Left ventricle myocardium inferior (tissue), 1 donor: ENCODE results near the gene ADAMTSL1. TPM values are rescaled to one million over a fixed set of nuclear protein-coding genes. Genes with fewer than 3 reads are reported as not detected.
A peak's percentile ranks its signal among the peaks of the same experiment; 100 is the strongest.

Experiments used
- DNase-seq: peaks from one replicate; pipeline ENCODE4 v3.0.0-alpha.2; 2020
- H3K27ac ChIP-seq: fragments of 200-600 bp; replicated peaks from 2 replicates; pipeline ENCODE4 v1.8.0; 2021
- H3K27me3 ChIP-seq: fragments of 200-600 bp; 2 replicates; pipeline ENCODE4 v1.8.0; 2021; ENCODE audit warnings: low read depth
- H3K36me3 ChIP-seq: fragments of 200-600 bp; 2 replicates; pipeline ENCODE4 v1.8.0; 2021
- H3K4me1 ChIP-seq: fragments of 200-600 bp; 2 replicates; pipeline ENCODE4 v1.8.0; 2021
- H3K4me3 ChIP-seq: fragments of 200-600 bp; 2 replicates; pipeline ENCODE4 v1.8.0; 2021; ENCODE audit warnings: mild to moderate bottlenecking, moderate library complexity
- H3K9me3 ChIP-seq: fragments of 200-600 bp; replicated peaks from 2 replicates; pipeline ENCODE4 v1.8.0; 2021
- CTCF ChIP-seq: fragments of 200-600 bp; IDR thresholded peaks from 2 replicates; pipeline ENCODE4 v1.8.0; 2021; ENCODE audit warnings: antibody characterized with exemption, mild to moderate bottlenecking, borderline replicate concordance
- intact Hi-C: fragments of 100-400 bp; cut with micrococcal nuclease; formaldehyde crosslinking; loops from one replicate; pipeline ENCODE4 v1.11.0; 2022
- total RNA-seq: library from RNA; stranded (reverse); fragmentation: NEBNext Ultra II Directional; extraction: Animal tissue kit (Norgen Biotek cat#: 25700); gene quantifications from one replicate; pipeline ENCODE4 v1.2.1, GENCODE V29; 2021
- donor health status: DM: no; HTN: yes; CAD: no; lungs with severe emphysema.

Gene ADAMTSL1
- total RNA-seq, 1 donor from 2014 or later: 1.7 TPM

DNA sequence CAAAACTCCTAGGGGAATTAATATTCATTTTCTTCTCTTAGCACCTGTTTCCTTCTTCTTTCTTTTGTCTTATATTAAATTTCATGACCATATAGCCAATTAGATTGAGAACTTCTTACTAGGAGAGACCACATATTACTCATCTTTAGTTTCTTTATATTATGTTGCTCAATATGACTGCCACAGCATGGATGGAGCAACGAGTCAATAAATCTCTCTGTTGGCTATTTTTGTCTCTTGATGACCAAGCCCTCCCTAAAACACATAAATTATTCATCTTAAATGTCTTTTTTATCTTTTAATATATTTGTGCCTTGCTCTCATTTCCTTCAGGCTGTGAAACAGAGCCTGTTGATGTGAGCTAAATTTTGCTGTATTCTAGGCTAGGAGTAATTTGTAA is 123.0 kb downstream of the ADAMTSL1 start:
- no peaks in the 10 kb centered on the region for H3K4me1 ChIP-seq
- TF ChIP-seq CTCF: no peak
- intact Hi-C loops: no loop called here
- H3K36me3 ChIP-seq: no peaks in the 10 kb centered on the region
- no peak overlapping the region for H3K4me3 ChIP-seq
- peaks cover 36% of the 10 kb centered on the region for H3K9me3 ChIP-seq
- no peak overlapping the region for H3K27ac ChIP-seq
- H3K27me3 ChIP-seq: no peaks in the 10 kb centered on the region
- no peak for DNase-seq

DNA sequence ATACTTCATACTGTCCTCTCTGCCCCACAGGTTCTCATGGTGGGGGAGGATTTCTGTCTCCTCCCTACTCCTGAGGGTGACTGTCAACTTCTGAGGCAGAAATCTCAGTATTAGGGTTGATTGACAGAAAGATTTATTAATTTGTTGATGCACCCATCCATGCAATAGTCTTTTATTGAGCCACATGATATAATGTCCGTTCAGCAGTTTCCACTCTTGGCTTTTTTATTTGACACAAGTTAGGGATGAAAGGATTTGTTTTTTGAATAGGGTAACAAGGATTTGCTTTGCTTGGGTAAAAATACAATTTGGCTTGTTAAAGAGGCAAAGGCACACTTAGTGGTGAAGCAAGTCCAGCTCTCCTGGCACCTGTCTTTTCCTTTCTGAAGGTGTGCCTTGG is 125.0 kb downstream of the ADAMTSL1 start:
- Histone ChIP-seq H3K27me3 (no peaks in the 10 kb centered on the region), H3K4me3 (no peak overlapping the region), H3K36me3 (no peaks in the 10 kb centered on the region), H3K9me3 (peaks cover 20% of the 10 kb centered on the region), H3K27ac (no peak overlapping the region), H3K4me1 (no peaks in the 10 kb centered on the region)
- intact Hi-C loops: no loop called here
- TF ChIP-seq CTCF: no peak
- no peak for DNase-seq

DNA sequence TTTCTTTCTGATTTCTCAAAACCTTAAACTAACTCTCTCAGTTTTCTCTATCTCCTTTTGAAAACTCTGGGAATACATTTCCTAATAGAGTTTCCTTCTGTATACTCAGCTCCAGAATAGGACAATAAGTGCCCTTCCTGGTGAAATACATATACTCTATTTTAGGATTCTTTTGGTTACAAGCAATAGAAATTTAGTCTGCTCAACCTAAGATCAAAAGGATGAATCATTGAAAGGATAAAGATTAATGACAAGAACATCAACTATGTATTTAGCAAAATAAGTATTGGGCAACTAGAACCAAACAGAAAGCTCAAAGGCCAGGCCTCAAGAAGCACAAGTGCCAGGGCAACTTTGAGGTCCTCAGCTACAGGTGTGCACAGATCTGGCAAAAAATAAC is 127.1 kb downstream of the ADAMTSL1 start:
- H3K27me3 ChIP-seq: no peaks in the 10 kb centered on the region
- H3K4me3 ChIP-seq: no peak overlapping the region
- no peak for TF ChIP-seq CTCF
- H3K27ac ChIP-seq: no peak overlapping the region
- peaks cover 6% of the 10 kb centered on the region for H3K9me3 ChIP-seq
- peaks cover 10% of the 10 kb centered on the region for H3K4me1 ChIP-seq
- H3K36me3 ChIP-seq: no peaks in the 10 kb centered on the region
- intact Hi-C loops: no loop called here
- no peak for DNase-seq

DNA sequence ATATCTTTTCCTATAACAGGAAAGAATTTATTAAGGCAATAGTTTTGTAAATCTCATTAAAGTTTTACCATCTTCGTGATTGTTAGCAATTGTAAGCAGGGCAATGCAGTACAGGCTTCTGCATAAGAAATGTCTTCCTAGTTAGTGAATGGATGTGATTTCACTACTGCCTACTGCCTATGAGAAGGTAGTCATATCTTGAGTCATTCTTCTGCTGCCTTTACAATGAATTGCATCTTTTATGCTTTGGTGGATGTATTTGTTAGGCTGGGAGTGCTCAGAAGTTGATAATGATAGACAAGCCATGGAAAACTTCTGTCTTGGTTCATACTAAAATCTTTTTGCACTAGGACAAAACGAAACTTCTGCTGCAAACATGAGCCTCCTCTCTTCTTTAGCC is 128.0 kb downstream of the ADAMTSL1 start:
- intact Hi-C loops: no loop called here
- no peak for DNase-seq
- Histone ChIP-seq H3K9me3 (peaks cover 6% of the 10 kb centered on the region), H3K36me3 (no peaks in the 10 kb centered on the region), H3K27me3 (no peaks in the 10 kb centered on the region), H3K4me3 (no peak overlapping the region), H3K27ac (no peak overlapping the region), H3K4me1 (peaks cover 19% of the 10 kb centered on the region)
- no peak for TF ChIP-seq CTCF

DNA sequence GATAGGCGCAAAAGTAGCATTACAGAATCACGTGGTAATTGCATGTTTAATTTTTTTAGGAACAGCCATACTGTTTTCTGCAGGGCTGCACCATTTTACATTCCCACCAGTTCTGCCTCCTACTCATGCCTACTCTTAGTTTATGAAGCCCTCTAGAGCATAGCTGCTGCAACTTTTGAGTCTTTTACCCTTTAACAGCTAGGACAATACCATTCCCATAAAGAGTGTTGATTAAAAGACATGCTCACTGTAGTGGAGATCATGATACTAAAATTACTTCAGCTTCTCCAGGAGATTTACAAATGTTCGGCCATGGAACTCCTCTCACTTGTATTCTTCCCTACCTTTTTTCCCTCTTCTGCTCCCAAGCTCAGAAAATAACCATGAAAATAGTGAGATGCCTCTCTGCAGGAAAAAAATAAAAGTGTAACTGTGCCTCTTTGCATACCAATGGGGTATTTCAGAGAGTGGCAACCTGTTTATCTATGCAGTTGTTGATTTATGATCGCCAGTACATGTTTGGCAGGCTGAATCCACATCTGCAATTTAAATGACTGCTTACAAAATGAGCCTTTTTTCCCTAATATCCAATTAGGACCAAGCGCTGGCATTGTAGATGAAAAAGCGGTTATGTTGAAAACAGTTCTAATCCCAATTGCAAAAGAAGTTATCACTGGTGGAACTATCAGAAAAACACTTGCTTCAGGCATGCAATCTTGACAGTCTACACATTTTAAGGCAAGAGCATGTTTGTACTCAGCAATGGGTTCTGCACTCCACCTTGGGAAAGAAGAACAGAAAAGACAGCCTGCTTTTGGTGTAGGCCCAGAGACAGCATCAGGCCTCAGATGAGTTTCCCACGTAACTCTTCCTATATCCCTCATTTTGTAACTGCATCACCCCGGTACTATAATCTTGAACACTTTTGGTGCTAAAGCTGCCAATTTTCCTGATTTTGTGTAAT is 131.1 kb downstream of the ADAMTSL1 start:
- Histone ChIP-seq H3K9me3 (peaks cover 6% of the 10 kb centered on the region), H3K27me3 (no peaks in the 10 kb centered on the region), H3K36me3 (no peaks in the 10 kb centered on the region), H3K4me3 (no peak overlapping the region), H3K4me1 (peaks cover 20% of the 10 kb centered on the region), H3K27ac (peak overlapping the region; percentile 46)
- intact Hi-C loops: no loop called here
- DNase-seq: no peak
- no peak for TF ChIP-seq CTCF
